DOHH2 (cell line): ENCODE data around the gene PEAR1.

Experiments used
- H3F3A ChIP-seq: fragments of 200-600 bp; sonication (generic), shearing (Covaris generic); 2 replicates; pipeline ENCODE4 v1.6.0; 2016; ENCODE audit warnings: antibody characterized with exemption, mild to moderate bottlenecking; ENCODE audit not compliant: control insufficient read depth, insufficient read depth
- H3K27ac ChIP-seq: fragments of 200-600 bp; sonication (generic); 2 replicates; pipeline ENCODE4 v1.5.1; 2014; ENCODE audit warnings: low read depth, mild to moderate bottlenecking, low read length, moderate library complexity
- H3K27me3 ChIP-seq: fragments of 200-600 bp; sonication (generic); 2 replicates; pipeline ENCODE4 v1.6.1; 2014; ENCODE audit warnings: mild to moderate bottlenecking, low read length, mixed read lengths; ENCODE audit not compliant: control insufficient read depth
- H3K36me3 ChIP-seq: fragments of 200-600 bp; sonication (generic); 2 replicates; pipeline ENCODE4 v1.6.1; 2014; ENCODE audit warnings: mild to moderate bottlenecking, low read length, moderate library complexity, mixed read lengths; ENCODE audit not compliant: control insufficient read depth
- H3K4me1 ChIP-seq: fragments of 200-600 bp; sonication (generic); 2 replicates; pipeline ENCODE4 v1.6.1; 2014; ENCODE audit warnings: mild to moderate bottlenecking, low read length, mixed read lengths; ENCODE audit not compliant: control insufficient read depth
- H3K4me2 ChIP-seq: fragments of 200-600 bp; sonication (generic); 2 replicates; pipeline ENCODE4 v1.6.0; 2014; ENCODE audit warnings: mild to moderate bottlenecking, low read length, moderate library complexity
- H3K4me3 ChIP-seq: fragments of 200-600 bp; sonication (generic); 2 replicates; pipeline ENCODE4 v1.5.1; 2014; ENCODE audit warnings: mild to moderate bottlenecking, low read length, mixed read lengths
- H3K79me2 ChIP-seq: fragments of 200-600 bp; sonication (generic); 2 replicates; pipeline ENCODE4 v1.6.1; 2014; ENCODE audit warnings: mild to moderate bottlenecking, low read length, mixed read lengths; ENCODE audit not compliant: control insufficient read depth
- H3K9me2 ChIP-seq: fragments of 200-600 bp; sonication (generic); replicated peaks from 2 replicates; pipeline ENCODE4 v1.6.1; 2014; ENCODE audit warnings: mild to moderate bottlenecking, low read length, mixed read lengths; ENCODE audit not compliant: control insufficient read depth
- H3K9me3 ChIP-seq: fragments of 200-600 bp; sonication (generic); 2 replicates; pipeline ENCODE4 v1.6.1; 2014; ENCODE audit warnings: antibody characterized with exemption, low read length, mixed read lengths; ENCODE audit not compliant: control insufficient read depth, insufficient read depth
- H4K20me1 ChIP-seq: fragments of 200-600 bp; sonication (generic); 2 replicates; pipeline ENCODE4 v1.6.0; 2014; ENCODE audit warnings: low read depth, mild to moderate bottlenecking, antibody characterized with exemption, low read length, moderate library complexity; ENCODE audit not compliant: control insufficient read depth, insufficient read depth
- CTCF ChIP-seq: fragments of 200-600 bp; sonication (generic); IDR thresholded peaks from one replicate; pipeline ENCODE4 v1.5.1; 2014; ENCODE audit warnings: antibody characterized with exemption, mild to moderate bottlenecking, low read depth, low read length; ENCODE audit not compliant: poor library complexity, severe bottlenecking
- EZH2phosphoT487 ChIP-seq: fragments of 200-600 bp; sonication (generic); IDR thresholded peaks from 2 replicates; pipeline ENCODE4 v1.6.1; 2017; ENCODE audit warnings: borderline replicate concordance, mild to moderate bottlenecking, antibody characterized with exemption, low read length, moderate library complexity, mixed read lengths

PEAR1 gene

GRCh38 chr1:156845055-156845952 lies 48.2 kb upstream of the PEAR1 start:
- Histone ChIP-seq H3K9me3 (no peaks in the 10 kb centered on the region), H3K4me3 (no peak overlapping the region), H3K4me1 (no peaks in the 10 kb centered on the region), H3K27ac (no peak overlapping the region), H3K9me2 (no peaks in the 10 kb centered on the region), H3F3A (no peaks in the 10 kb centered on the region), H3K79me2 (no peaks in the 10 kb centered on the region), H3K4me2 (no peak overlapping the region), H4K20me1 (no peaks in the 10 kb centered on the region), H3K36me3 (no peaks in the 10 kb centered on the region), H3K27me3 (no peaks in the 10 kb centered on the region)
- TF ChIP-seq CTCF (no peak), EZH2phosphoT487 (no peak)

DNA sequence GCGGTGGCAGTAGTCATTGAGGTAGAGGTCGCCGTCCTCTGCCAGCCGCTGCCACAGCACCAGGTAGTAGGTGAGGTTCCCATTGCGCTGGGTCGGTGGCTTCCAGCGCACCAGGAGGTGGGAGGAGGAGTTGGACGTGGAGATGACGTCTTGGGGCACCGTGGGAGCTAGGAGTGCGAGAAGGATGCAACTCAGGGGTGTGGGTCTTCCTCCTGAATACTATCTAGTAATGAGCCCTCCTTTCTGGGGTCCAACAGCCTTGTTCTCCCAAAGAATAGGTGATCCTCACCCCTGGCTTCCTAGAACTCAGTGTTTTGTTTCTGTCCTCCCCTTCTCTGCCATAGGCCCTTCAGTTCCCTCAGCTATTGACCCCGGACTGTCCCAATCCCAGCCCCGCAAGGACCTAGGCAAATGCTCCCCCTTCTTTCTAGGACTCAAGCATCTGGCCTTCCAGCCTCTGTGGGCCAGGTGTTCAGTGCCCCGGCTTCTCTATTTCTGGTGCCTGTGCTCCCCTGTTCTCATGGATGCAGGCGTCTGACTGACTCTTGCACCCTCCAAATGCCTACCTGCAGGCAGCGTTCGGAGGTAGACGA lies 47.5 kb upstream of the PEAR1 start:
- Histone ChIP-seq H3K4me2 (no peak overlapping the region), H3K9me2 (no peaks in the 10 kb centered on the region), H3F3A (no peaks in the 10 kb centered on the region), H3K27ac (no peak overlapping the region), H3K27me3 (no peaks in the 10 kb centered on the region), H3K4me3 (no peak overlapping the region), H3K4me1 (no peaks in the 10 kb centered on the region), H4K20me1 (no peaks in the 10 kb centered on the region), H3K36me3 (no peaks in the 10 kb centered on the region), H3K79me2 (no peaks in the 10 kb centered on the region), H3K9me3 (no peaks in the 10 kb centered on the region)
- TF ChIP-seq EZH2phosphoT487 (no peak), CTCF (no peak)

GRCh38 chr1:156846643-156847042 lies 46.9 kb upstream of the PEAR1 start:
- no peaks in the 10 kb centered on the region for H3K27me3 ChIP-seq
- H3K36me3 ChIP-seq: no peaks in the 10 kb centered on the region
- no peaks in the 10 kb centered on the region for H3K4me1 ChIP-seq
- no peak overlapping the region for H3K4me3 ChIP-seq
- no peaks in the 10 kb centered on the region for H4K20me1 ChIP-seq
- H3K79me2 ChIP-seq: no peaks in the 10 kb centered on the region
- no peaks in the 10 kb centered on the region for H3K9me2 ChIP-seq
- H3F3A ChIP-seq: no peaks in the 10 kb centered on the region
- H3K4me2 ChIP-seq: no peak overlapping the region
- no peak overlapping the region for H3K27ac ChIP-seq
- H3K9me3 ChIP-seq: no peaks in the 10 kb centered on the region
- TF ChIP-seq EZH2phosphoT487 (no peak), CTCF (no peak)
